HG02981 (cell line): ENCODE results near the gene ACAP1.

ENCODE experiments used
- ATAC-seq: cut with Tn5 transposase; IDR thresholded peaks from one replicate; pipeline ENCODE4 v1.9.1; 2021; ENCODE audit warnings: mild to moderate bottlenecking, moderate library complexity; ENCODE audit not compliant: unreplicated experiment

ACAP1 gene

DNA sequence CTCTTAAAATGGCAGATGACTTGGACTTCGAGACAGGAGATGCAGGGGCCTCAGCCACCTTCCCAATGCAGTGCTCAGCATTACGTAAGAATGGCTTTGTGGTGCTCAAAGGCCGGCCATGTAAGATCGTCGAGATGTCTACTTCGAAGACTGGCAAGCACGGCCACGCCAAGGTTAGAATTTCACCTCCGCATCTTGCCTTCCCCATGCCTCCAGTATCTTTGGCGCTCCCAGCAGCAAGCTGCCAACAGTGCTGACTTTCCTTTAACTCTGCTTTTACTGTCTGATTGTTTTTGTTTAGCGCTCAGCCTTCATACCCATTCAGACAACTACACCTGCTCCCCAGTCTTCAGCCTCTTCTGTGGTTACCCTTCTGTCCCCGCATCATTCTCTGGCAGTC is 26.7 kb upstream of the ACAP1 start:
- no peak for ATAC-seq

DNA sequence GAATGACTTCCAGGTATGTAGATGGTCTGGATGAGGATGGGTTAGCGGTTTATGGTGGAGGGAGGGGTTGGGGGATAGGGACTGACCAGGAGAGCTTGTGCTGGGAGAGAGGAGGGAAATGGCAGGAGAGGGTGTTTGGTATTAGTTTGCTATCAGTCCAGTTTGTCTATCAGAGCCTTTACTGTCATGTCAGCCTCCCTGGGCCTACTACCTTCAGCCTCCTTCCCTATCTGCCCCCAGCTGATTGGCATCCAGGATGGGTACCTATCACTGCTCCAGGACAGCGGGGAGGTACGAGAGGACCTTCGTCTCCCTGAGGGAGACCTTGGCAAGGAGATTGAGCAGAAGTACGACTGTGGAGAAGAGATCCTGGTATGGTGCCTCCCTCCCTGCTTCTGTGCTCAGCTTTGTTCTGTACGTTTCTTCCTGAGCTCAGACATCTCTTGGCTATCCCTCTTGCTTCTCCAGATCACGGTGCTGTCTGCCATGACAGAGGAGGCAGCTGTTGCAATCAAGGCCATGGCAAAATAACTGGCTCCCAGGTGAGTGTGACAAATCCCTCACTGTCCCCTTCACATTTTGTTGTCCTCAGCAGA is 25.1 kb upstream of the ACAP1 start:
- no peak for ATAC-seq

DNA sequence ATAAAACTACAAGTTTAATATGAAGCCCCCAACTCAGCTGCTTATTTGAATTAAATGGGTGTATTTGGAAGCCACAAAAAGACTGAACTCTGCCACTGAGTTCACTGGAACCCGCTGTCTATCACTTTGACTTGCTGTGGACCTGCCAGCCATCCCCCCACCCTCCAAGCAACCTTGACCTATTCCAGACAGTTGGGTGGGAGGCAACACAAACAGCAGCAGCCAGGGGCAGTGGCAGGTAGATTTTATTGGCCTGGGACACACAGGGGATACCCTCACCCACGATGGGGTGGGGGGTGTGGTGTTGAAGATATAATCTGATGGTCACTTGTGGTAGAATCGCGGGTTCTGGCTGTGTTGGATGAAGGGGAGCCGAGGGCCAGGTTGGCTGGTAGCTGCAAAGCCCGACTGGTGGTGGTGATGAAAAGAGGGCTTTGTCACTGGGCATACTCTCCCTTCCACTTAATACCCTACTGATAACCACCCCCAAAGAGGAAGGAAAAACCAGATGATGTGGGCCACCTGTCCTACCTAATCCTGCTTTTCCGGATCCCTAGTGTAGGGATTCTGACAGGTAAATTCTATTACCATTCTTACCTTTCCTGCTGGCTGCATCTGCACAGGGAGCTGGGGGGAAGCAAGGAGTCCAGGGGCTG is 23.8 kb upstream of the ACAP1 start:
- no peak for ATAC-seq

DNA sequence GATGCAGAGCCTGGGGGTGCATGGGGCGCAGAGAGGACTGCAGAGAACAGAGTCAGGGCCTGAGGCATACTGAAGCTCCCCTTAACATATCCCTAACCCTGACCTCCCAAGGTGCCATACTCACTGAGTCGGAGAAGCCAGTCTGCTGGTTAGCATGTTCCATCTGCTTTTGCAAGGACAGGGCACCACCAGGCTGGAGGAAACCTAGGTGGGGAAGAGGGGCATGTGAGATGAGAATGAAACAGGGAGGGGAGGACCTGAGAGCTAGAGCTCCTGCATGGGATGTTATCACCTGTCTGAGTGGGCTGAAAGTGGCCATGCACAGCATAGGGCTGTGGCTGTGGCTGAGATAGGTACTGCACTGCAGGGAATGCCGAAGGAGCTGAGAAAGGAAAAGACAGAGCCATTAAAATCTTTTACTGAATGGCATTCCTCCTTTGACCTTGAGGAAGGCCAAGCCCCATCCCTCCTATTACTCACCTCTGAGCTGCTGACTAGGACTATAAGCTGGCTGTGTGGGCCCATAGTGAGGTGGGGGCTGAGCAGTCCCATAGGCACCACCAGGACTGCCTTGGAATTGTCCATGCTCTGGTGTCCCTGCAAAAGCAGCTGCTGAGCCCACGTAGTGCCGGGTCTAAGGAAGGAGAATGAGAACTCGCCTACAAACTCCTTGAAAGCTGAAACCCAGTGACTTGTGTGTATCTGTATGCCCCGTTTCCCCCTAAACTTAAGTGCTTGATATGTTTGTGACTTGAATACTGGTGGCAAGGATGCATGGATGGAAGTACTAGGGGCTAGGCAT is 23.0 kb upstream of the ACAP1 start:
- no peak for ATAC-seq

DNA sequence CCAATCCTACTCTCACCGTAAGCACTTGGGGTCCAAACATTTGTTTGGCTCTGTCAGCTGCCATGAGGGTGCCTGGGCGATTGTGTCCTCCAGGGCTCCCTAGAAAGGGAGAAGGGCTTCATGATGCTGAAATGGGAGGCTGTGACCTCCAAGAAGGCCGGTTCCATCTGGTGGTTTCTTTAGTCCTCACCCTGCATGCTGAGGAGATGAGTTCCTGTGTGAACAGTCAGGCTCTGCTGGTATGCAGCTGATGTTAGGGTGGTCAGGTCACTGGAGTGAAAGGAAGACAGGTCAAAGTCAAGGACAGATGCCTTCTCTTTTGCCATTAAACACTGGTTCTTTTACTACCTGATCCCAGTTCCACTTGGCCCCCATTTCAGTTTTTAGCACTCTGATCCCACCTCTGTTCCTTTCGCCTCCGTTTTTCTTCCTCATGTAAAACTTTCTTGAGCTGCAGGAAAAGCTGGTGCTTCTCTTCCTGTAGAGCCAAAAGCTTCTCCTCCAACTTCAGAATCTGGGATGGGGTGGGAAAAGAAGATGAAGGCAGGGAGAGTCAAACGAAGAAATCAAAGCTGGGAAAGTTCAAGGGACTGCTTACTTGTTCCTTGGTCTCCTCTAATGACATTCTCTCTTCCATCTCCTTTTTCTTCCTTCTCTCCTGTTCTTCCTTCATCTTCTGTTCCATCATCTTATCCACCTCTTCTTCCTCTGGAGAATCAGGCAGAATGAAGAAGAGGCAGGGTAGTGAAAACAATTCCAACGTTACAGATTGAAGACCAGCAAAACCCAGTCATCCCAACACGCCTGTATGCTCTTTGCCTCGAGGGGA is 22.2 kb upstream of the ACAP1 start:
- no peak for ATAC-seq

DNA sequence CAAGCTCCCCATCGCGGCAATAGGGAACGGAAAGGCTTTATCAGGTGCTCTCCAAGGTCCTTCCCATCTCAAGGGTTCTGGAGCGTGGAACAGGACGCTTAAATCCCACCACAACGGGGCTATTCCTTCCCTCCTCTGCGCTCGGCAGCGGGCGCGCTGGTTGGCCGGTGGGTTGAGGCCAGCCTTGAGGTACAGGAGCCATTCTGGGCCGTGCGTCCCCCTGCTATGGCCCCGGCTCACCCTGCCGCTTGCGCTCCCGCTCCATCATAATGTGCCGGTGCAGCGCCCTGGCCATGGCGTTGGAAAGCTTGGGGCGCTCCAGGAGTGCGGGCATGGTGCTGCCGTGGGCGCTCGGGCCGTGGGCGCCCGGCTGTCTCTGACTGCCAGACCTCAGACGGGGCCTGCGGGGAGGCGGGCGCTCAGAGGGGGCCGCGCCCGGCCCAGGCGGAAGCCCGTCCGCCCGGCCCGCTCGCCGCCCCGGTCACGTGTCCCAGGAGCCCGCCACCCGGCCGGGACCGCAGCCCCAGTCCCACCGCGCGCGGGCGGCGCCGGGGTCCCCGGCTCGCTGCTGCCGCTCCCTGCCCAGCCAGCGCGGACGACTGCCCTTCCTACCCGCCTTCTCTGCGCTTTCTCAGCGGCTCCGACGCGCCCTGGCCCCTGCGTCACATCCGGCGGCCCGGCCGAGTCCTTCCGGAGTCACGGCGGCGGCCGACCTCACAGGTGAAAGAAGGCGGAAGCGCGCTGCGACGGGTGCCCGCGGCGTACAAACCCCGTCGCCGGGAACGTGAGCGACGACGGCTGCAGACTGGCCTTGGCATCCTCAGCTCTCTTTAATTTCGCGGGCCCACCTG is 21.4 kb upstream of the ACAP1 start, which contains the start of gene GPS2:
Gene GPS2, minus strand, starts transcription at position 642 of the 851 bp plus-strand sequence. Its CDS starts 308 bp downstream, at position 334.
- peak; percentile 68 for ATAC-seq

DNA sequence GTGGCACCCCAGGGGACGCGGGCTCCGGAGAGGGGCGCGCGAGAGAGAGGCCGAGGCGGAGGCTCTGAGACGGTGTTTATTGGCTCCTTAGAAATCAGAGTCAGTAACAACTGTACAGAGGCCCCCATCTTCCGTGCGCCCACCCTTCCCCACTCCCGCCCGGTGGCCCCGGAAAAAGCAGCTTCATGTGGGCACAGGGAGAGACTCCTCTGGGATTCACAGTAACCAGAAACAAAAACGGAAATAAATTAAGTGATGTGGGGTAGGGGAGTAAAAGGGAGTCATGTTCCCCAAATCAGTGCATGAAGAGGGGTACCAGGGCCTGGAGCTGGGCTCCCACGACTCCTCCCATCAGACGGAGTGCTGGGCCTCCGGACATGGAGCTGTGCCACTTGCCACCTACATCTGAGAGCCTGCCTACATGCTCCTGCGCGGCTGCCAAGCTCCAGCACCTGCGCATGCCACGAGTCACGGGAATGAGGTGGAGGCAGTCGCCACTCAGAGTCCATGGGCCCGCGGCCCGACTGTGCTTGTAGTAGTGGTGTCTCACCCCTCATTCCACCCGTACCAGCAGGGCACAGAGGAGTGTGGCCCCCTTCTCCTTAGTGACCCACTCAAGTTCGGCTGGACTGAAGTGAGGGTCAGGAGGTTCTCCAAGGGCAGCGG is 20.6 kb upstream of the ACAP1 start:
- no peak for ATAC-seq

DNA sequence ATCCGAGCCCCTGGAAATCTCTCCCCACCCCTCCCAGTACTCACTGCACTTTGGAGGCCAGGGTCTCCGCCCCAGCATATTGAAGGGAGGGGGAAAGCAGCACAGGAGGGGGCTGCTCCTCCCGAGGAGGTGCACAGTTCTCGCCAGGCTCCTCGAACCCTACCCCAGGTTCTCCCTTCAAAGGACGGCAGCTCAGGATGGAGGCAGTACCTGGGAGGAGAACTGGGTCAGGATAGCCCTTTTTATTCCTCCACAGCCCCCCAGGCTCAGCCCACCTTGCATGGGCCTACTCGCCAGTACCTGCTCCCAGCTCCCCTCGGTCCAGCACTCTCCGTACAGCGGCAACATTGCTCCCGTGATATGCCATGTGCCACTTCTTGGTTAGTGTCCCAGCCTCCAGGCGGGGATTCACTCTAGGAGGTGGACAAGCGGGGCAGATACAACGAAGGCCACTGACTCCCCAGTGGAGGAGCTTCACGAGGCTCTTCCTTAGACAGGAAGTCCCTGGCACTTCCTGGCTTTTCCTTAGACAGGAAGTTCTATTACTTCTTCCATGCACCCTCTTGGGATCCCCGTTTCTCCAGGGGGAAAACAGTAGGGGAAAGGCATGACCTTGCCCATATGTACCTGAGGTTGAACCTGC is 19.0 kb upstream of the ACAP1 start:
- ATAC-seq = no peak

DNA sequence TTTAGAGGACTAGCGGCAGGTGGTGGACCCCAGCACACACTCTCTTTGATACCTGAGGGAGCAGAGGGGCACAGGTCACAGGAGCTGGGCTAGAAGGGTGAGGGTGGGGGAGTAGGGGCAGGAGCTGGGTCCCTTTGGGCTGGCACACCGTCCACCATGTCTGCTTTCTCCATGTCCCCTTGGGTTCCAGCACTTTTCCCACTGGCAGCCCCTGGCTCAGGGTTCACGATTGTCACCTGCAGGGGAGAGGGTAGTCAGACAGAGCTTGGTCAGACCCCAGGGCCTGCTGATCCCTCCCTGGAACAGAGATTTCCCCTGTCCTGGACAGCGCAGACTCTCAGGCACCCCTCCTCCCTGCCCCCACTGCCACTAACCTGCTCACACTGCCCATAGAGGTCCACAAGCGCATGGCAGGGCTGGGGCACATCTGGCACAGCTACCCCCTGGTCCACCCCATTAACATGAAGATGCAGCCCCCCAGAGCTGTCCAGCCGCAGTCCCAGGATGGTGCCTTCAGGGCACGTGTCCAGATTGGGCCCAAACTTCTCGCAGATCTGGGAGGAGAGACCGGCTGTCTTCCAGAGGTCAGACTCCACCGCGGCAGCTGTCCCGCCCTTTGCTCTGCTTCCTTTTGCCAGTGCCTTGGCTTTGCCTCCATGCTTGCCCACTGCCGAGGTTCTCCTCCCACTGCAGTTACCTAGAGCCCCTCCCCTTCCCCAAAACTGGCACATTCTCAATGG is 18.0 kb upstream of the ACAP1 start:
- ATAC-seq = no peak

DNA sequence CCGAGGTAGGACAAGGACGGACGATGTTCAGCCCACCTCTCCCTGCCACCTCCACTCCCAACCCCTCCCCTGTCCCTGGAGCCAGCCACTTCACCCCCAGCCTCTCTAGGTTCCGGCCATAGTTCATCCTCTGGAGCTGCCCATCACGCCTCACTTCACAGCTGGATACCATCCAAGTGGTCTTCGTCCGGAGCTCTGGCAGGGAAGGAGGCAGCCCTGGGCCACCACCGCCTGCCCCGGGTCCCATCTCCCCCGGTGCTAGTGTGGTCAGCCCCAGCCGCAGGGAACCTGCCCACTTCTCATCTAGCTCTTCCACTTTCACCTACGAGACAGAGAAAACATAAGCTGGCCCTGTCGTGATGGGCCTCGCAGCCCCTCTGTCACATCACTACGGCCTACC is 14.9 kb upstream of the ACAP1 start:
- no peak for ATAC-seq

DNA sequence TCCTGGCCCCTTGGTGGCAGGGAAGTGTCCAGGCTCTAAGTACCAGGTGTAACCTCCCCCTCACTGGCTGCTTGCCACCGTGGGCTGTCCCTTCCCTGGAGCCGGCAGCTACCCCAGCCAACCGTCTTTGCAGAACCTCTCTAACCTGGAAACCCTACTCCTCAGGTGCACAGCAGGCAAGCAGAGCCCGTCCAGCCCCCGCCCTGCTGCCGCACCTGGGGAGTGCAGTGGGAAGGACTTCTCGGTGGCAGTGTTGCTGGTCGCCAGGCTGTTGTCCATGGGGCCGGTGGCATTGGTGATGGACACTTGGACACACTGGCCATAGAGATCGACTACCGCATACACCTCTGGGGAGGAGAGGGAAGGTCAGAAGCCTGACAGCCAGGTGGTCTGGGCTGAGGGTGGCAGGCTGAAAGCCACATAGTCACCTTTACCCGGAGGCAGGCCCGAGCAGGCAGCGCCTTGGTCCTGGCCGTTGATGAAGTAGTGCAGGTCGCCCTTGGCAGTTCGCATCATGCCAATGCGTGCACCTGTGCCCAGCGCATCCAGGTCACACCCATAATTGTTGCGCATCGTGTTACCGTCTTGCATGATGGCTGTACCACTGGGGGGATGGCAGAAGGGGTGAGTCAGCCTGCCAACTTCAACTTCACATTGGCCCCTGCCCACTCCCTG is 13.7 kb upstream of the ACAP1 start:
- ATAC-seq = no peak

DNA sequence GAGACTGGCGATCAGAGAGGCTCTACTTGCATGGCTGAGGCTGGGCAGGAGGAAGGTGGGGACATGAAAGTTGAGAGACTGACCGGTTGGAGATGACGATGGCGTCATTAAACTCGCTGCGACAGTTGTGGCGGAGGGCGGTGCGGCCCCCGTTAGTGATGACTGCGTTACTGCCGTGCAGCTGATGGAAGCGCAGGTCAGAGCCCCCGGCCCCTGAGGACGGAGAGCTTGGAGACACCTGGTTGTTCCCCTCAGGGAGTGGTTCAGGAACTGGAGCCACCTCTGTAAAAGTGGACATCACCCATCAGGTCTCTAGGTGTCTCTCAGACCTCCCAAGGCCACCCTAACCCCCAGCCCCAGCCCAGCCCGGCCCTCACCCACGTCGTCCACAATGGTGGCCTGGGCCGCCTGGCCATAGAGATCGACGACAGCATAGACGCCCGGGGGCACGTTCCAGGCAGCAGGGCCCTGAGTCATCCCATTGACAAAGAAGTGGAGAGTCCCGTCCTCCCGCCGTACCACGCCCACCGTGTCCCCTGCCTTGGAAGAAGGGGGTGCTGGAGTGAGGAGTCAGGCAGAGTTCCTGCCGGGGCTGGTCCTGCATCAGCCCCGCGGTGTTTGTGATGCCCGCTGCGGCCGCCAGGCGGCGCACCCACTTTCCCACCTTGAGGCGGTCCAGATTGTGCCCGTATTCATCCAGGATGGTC is 12.4 kb upstream of the ACAP1 start:
- ATAC-seq = no peak

DNA sequence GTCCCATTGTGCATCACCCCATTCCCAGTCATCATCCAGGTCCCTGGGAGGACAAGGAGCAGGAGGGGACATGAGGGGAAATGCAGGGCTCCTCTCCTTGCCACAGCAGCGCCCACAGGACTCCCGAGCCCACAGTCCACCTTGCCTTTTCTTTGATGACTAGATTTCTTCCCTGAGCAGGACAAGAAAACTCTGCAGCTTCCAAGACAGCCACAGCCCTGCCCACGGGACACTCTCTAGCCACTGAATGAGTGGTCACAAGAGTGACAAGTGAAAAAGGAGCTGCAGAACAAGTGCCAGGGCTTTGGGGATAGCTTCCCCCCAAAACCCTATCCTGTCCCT is 11.9 kb upstream of the ACAP1 start:
- ATAC-seq = no peak

DNA sequence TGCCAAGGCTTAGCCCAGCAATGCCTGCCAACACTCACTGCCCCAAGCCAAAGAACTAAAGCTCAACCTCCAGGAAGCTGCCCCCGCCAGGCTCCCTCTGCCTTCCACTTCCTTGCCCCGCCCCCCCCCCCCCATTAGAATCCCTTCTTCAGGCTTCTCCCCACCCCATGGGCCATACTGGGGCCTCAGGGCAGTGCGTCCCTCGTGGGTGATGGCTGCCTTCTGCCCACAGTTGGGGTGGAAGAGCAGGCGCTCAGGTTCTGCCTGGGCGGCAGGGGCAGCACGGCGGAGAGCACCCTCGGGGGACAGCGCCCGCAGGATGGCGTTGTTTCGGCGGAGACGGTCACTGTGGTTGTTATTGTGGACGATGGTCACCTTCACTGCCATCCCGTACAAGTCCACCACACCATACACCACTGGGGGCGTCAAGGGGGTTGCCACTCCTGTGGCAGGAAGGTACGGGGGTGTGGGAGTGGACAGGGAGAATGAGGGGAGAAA is 11.2 kb upstream of the ACAP1 start:
- no peak for ATAC-seq

DNA sequence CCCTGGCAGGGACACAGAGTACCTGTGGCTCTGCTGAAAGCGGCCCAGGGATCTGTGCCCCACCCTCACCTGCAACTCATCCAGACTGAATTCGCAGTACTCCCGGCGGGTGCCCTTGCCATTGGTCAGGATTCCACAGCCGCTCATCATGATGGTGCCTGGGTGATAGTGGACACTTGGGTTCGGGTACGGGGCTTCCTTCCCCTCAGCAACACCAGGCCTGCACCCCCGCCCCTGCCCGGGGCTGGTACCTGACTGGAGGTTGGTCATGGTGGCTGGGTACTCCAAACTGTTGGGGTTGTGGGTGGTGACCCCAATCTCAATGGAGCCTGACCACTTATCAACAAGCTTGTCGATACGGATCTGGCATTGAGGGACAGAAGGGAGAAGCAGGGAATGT is 10.1 kb upstream of the ACAP1 start:
- ATAC-seq = no peak

DNA sequence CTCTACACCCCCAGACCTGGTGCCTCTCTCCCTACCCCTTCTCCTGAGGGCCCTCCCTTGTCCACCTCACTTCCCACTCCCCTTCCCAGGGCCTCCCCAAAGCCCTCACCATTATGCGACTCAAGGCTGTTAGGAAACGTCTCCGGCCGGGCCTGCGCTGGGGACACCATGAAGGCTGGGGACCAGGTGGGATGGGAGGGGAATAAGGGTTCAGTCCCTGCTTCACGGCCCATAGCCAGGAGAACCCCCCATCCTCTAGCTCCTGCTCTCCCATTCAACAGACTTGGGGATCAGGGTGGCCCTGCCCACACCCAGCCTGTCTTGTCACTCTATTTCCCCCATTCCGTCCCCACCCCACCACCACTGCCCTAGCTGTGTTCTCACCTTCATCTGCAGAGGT is 9.3 kb upstream of the ACAP1 start:
- ATAC-seq = no peak

DNA sequence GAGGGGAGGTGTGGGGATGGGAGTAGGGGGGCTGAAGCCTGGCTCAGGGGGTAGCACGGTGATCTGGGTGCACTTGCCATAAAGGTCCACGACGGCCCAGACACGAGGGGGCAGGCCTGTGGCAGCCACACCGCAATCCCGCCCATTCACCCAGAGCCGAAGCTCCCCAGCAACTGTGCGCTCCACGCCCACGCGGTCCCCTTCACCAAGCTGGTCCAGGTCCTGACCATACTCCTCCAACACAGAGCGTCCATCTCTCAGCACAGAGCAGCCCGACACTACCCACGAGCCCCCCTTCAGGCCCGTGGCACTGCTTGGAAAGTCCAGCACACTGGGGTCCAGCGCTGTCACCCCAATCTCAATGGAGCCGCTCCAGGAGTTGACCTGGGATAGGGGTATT is 8.8 kb upstream of the ACAP1 start:
- ATAC-seq = no peak
